ENCODE results near the gene SLC6A12. TPM values are rescaled to one million over a fixed set of nuclear protein-coding genes. Genes with fewer than 3 reads are reported as not detected.

SLC6A12 gene
- total RNA-seq, 4 donors from 2014 or later: 0.28 to 2.4 TPM; not detected in 2

- Histone ChIP-seq H3K36me3 (no peaks in the 10 kb centered on the region), H3K9me3 (no peaks in the 10 kb centered on the region), H3K4me1 (no peaks in the 10 kb centered on the region), H3K27ac (no peak overlapping the region), H3K27me3 (no peaks in the 10 kb centered on the region), H3K4me3 (no peak overlapping the region)
- intact Hi-C loops (cut with DNase I; ENCODE audit: low total_unique reads): no loop called here
- TF ChIP-seq POLR2A (IDR thresholded peaks at IDR 0.05): no peak
- TF ChIP-seq, protein P1, sequence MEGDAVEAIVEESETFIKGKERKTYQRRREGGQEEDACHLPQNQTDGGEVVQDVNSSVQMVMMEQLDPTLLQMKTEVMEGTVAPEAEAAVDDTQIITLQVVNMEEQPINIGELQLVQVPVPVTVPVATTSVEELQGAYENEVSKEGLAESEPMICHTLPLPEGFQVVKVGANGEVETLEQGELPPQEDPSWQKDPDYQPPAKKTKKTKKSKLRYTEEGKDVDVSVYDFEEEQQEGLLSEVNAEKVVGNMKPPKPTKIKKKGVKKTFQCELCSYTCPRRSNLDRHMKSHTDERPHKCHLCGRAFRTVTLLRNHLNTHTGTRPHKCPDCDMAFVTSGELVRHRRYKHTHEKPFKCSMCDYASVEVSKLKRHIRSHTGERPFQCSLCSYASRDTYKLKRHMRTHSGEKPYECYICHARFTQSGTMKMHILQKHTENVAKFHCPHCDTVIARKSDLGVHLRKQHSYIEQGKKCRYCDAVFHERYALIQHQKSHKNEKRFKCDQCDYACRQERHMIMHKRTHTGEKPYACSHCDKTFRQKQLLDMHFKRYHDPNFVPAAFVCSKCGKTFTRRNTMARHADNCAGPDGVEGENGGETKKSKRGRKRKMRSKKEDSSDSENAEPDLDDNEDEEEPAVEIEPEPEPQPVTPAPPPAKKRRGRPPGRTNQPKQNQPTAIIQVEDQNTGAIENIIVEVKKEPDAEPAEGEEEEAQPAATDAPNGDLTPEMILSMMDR (IDR thresholded peaks at IDR 0.05): no peak
- peak in 1 of 2 donors; percentile 5 for DNase-seq
These were observed 15.7 kb upstream of the SLC6A12 start for GRCh38 chr12:229441-230191.

DNA sequence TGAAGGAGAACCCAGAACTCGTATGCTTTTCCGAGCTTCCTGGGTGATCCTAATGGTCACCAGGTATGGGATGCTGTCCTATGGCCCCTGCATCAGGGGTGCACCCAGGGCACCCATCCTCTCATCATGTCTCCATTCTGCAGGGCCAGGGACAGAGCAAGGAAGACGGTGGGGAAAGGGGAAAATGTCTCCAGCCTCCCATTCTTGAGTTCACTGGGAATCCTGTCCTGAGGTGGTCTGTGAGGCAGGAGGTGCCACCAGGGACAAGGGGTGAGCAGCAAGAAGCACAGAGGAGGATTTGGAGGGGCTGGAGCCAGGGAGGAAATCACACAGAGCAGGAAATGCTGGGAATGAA, 14.9 kb upstream of the SLC6A12 start:
- no peaks in the 10 kb centered on the region for H3K27me3 ChIP-seq
- TF ChIP-seq, protein P1 (IDR thresholded peaks at IDR 0.05): no peak
- no peak for TF ChIP-seq POLR2A (IDR thresholded peaks at IDR 0.05)
- intact Hi-C loops (cut with DNase I; ENCODE audit: low total_unique reads): no loop called here
- H3K9me3 ChIP-seq: no peaks in the 10 kb centered on the region
- no peaks in the 10 kb centered on the region for H3K36me3 ChIP-seq
- no peak for DNase-seq
- H3K4me1 ChIP-seq: no peaks in the 10 kb centered on the region
- no peak overlapping the region for H3K27ac ChIP-seq
- H3K4me3 ChIP-seq: no peak overlapping the region

DNA sequence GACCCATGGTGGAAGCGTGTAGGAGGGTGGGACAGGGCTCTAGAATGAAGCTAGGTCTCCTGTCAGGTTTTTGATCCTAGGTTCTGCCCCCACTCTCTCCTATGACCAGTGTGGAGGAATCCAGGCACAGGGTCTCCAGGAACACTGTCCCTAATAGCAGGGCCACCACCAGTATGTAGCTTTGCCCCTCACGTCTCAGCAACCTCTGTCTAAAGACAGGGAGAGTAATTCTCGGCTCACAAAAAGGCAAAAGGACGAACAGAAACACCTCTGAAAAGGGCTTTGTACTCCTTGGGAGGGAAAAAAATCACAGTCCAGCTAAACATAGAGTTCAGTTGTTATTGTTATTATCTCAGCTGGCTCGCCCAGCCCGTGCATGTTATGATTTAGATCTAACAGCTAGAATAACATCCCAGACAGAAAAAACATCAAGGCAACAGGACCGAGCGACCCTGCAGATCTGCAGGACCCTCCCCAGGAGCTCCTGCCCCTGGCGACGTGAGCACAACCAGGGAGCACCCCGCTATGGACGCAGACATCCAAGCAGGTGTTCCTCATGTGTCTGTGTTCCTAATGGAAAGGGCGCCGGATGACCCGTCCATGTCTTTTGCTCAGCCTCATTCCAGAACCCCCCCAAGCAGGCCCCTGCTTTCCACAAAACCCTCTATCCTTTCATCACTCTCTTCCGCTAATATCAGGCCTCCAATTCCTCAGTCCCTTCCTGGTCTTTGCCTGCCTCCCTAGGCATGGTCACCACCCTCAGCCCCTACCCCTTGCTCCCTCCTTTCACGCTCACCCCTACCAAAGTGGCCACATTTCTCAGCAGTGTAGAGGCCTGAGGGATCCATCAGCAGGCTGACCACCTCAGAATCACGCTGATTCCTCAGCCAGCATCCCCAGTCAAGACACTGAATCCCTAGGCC, 14.2 kb upstream of the SLC6A12 start:
- no peak for TF ChIP-seq POLR2A (IDR thresholded peaks at IDR 0.05)
- TF ChIP-seq, protein P1 (IDR thresholded peaks at IDR 0.05): no peak
- H3K9me3 ChIP-seq: no peaks in the 10 kb centered on the region
- H3K36me3 ChIP-seq: no peaks in the 10 kb centered on the region
- no peak overlapping the region for H3K27ac ChIP-seq
- intact Hi-C loops (cut with DNase I; ENCODE audit: low total_unique reads): no loop called here
- no peaks in the 10 kb centered on the region for H3K4me1 ChIP-seq
- DNase-seq: no peak
- no peaks in the 10 kb centered on the region for H3K27me3 ChIP-seq
- no peak overlapping the region for H3K4me3 ChIP-seq

DNA sequence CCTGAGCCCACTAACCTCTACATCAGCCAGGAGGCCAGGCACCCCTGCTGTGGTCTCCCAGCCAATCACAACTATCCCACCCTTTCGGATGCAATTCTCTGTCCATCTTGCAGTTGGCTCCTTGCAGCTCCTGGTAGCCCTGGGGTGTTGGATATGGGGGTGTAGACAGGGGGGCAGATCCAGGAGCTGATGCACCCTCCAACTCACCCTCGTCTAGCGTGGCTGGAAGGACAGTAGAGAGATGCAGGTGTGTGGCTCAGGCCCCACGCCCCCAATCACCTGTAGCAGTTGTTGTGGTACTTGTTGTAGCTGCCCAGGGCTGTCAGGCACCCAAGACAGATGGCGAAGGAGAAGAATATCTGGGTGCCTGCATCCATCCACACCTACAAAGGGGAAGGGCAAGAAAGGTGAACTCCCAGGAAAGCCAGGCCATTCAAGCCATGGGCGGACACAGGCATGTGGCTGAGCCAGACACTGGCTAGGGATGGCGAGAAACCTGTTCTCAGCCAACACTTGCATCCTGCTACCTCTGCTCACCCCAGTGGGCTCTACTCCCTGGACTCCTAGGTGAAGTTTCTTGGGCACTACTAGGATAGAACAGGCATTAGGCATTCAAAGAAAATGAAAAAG, 13.4 kb upstream of the SLC6A12 start:
- H3K27ac ChIP-seq: no peak overlapping the region
- H3K4me3 ChIP-seq: no peak overlapping the region
- peak in 1 of 2 donors; percentile 5 for DNase-seq
- H3K36me3 ChIP-seq: no peaks in the 10 kb centered on the region
- TF ChIP-seq, protein P1 (IDR thresholded peaks at IDR 0.05): no peak
- no peak for TF ChIP-seq POLR2A (IDR thresholded peaks at IDR 0.05)
- H3K27me3 ChIP-seq: no peaks in the 10 kb centered on the region
- no peaks in the 10 kb centered on the region for H3K9me3 ChIP-seq
- H3K4me1 ChIP-seq: no peaks in the 10 kb centered on the region
- intact Hi-C loops (cut with DNase I; ENCODE audit: low total_unique reads): no loop called here

Measured in uterus (tissue), 4 donors.